Measurements from ENCODE around the gene WNT4. TPM values are rescaled to one million over a fixed set of nuclear protein-coding genes. Genes with fewer than 3 reads are reported as not detected.

WNT4 gene
- total and polyA plus RNA-seq, 9 of the 15 experiments (the other 6 are each of a cell fraction or from before 2014, with no cell fraction given): 0.01 TPM; not detected in 8

- no peak overlapping the region for H3K27ac ChIP-seq (ENCODE audit: extremely low read depth, low read depth, low read length)
- no peak overlapping the region for H2AFZ ChIP-seq (ENCODE audit: low read depth, low read length)
- H3K9me3 ChIP-seq (replicated peaks; ENCODE audit: control insufficient read depth, insufficient read depth, low read depth, low read length): no peaks in the 10 kb centered on the region
- ChIA-PET POLR2A (no interaction called here), CTCF (ENCODE audit: low intra/inter-chr PET ratio) (no interaction called here)
- TF ChIP-seq CEBPG (CRISPR knock-in tag; IDR thresholded peaks at IDR 0.05) (peak; percentile 51; the same call in 1 of the 2 replicates), CEBPG (tag; conservative IDR thresholded peaks at IDR 0.05 in 1 of 2, IDR thresholded peaks at IDR 0.05 in 1 of 2) (peak; percentile 74 to 91), SMARCA5 (IDR thresholded peaks at IDR 0.05) (peak; percentile 74; the same call in 1 of the 2 replicates), BCOR (IDR thresholded peaks at IDR 0.05) (peak; percentile 65; the same call in 1 of the 2 replicates), ZNF696 (CRISPR knock-in tag; conservative IDR thresholded peaks at IDR 0.05) (no peak), MCM3 (IDR thresholded peaks at IDR 0.05) (no peak), HLTF (IDR thresholded peaks at IDR 0.05) (0 out of 2 replicates have a peak, but pooled peaks have one; percentile 33), RBM25 (IDR thresholded peaks at IDR 0.05; ENCODE audit: low read depth, low read length, severe bottlenecking) (peak; percentile 95), NR2C2 (CRISPR knock-in tag; IDR thresholded peaks at IDR 0.05) (no peak), NR2C2 (tag; IDR thresholded peaks at IDR 0.05) (no peak), PTBP1 (IDR thresholded peaks at IDR 0.05; ENCODE audit: low read depth, low read length) (0 out of 2 replicates have a peak, but pooled peaks have one; percentile 34), ERF (CRISPR knock-in tag; IDR thresholded peaks at IDR 0.05) (no peak), CEBPB (tag; IDR thresholded peaks at IDR 0.05) (peak; percentile 90)
- H4K20me1 ChIP-seq (replicated peaks; ENCODE audit: control insufficient read depth, insufficient read depth, low read length): peaks cover 7% of the 10 kb centered on the region
- FAIRE-seq (no peak), DNase-seq (ENCODE audit: extremely low read depth in 1 of 4, low spot score in 3 of 4) (no peak), ATAC-seq (no peak)
- WGBS (ENCODE audit: insufficient coverage, low coverage, missing lambda C conversion rate): 6% methylated on average over 2 of the region's 2 CpGs
- H3K4me2 ChIP-seq (ENCODE audit: insufficient read depth, low read length): no peak overlapping the region
- no peak overlapping the region for H3K9ac ChIP-seq (ENCODE audit: insufficient read depth in 1 of 2, low read depth in 2 of 2, low read length in 2 of 2)
- no peaks in the 10 kb centered on the region for H3K9me1 ChIP-seq (ENCODE audit: control insufficient read depth, insufficient read depth, low read length)
- intact Hi-C loops (cut with micrococcal nuclease): no loop called here
- H3K4me1 ChIP-seq (replicated peaks in 1 of 2; ENCODE audit: control insufficient read depth in 2 of 2, insufficient read depth in 2 of 2, low read length in 2 of 2): peaks cover 3 to 4% of the 10 kb centered on the region in 2 experiments; a peak in 4 of 5 replicates
- BruUV-seq (replicated peaks): no TSS peak
- peaks cover 18 to 33% of the 10 kb centered on the region in 2 experiments for H3K27me3 ChIP-seq (ENCODE audit: control insufficient read depth in 2 of 2, insufficient read depth in 2 of 2, low read length in 2 of 2)
- in situ Hi-C loops (cut with MboI): no loop called here
- no peaks in the 10 kb centered on the region for H3K79me2 ChIP-seq (ENCODE audit: control insufficient read depth, insufficient read depth, low read length)
- H3K36me3 ChIP-seq (ENCODE audit: control insufficient read depth, insufficient read depth, low read length): no peaks in the 10 kb centered on the region
- no peak overlapping the region for H3K4me3 ChIP-seq
Measured at GRCh38 chr1:22179197-22179803, 36.4 kb upstream of the WNT4 start.
